HG02798 (cell line): ENCODE data around the gene NADSYN1.

Source experiments
- ATAC-seq: cut with Tn5 transposase; IDR thresholded peaks from one replicate; pipeline ENCODE4 v1.9.1; 2021; ENCODE audit warnings: mild to moderate bottlenecking; ENCODE audit not compliant: unreplicated experiment, poor library complexity

The NADSYN1 gene

GRCh38 chr11:71449596-71449995 lies 3.4 kb upstream of the NADSYN1 start:
- no peak for ATAC-seq

GRCh38 chr11:71450507-71450906 lies 2.5 kb upstream of the NADSYN1 start:
- ATAC-seq: no peak

- ATAC-seq: no peak
These were observed 2.1 kb upstream of the NADSYN1 start for GRCh38 chr11:71450939-71451338.

- ATAC-seq: no peak
These were observed 1.3 kb upstream of the NADSYN1 start for GRCh38 chr11:71451596-71452198.

- peak; percentile 0 for ATAC-seq
These were observed 585 bp upstream of the NADSYN1 start for GRCh38 chr11:71452199-71453036.

- ATAC-seq: no peak
These were observed 908 bp downstream of the NADSYN1 start for GRCh38 chr11:71453918-71454304.

GRCh38 chr11:71454470-71455113 lies 1.6 kb downstream of the NADSYN1 start:
- ATAC-seq: no peak

- ATAC-seq: no peak
These were observed 3.3 kb downstream of the NADSYN1 start for GRCh38 chr11:71456294-71456693.

- ATAC-seq: no peak
These were observed 3.8 kb downstream of the NADSYN1 start for GRCh38 chr11:71456831-71457230.

GRCh38 chr11:71458146-71459070 lies 5.4 kb downstream of the NADSYN1 start:
- ATAC-seq: no peak

GRCh38 chr11:71459076-71459766 lies 6.2 kb downstream of the NADSYN1 start:
- no peak for ATAC-seq

GRCh38 chr11:71459767-71460320 lies 6.8 kb downstream of the NADSYN1 start:
- ATAC-seq: no peak

GRCh38 chr11:71461696-71462095 lies 8.7 kb downstream of the NADSYN1 start:
- ATAC-seq: no peak

GRCh38 chr11:71462726-71463125 lies 9.7 kb downstream of the NADSYN1 start:
- ATAC-seq: no peak

GRCh38 chr11:71463331-71464211 lies 10.6 kb downstream of the NADSYN1 start:
- ATAC-seq: no peak

GRCh38 chr11:71465054-71465453 lies 12.1 kb downstream of the NADSYN1 start:
- ATAC-seq: no peak

- ATAC-seq: no peak
These were observed 13.4 kb downstream of the NADSYN1 start for GRCh38 chr11:71466358-71466757.

- ATAC-seq: no peak
These were observed 14.2 kb downstream of the NADSYN1 start for GRCh38 chr11:71467164-71467563.

- no peak for ATAC-seq
These were observed 17.9 kb downstream of the NADSYN1 start for GRCh38 chr11:71470946-71471345.
